ENCODE measurements around the gene CMTM4.

CMTM4 gene

GRCh38 chr16:66696669-66697630, at the start of gene CMTM4:
CMTM4 (minus strand) TSS chr16:66696743; CDS start chr16:66696525, 218 bp downstream.
- H3K9ac ChIP-seq (ENCODE audit: low read depth, low read length) = peak within 1 kb of the TSS; percentile 59
- no peaks in the 10 kb centered on the region for H3K9me3 ChIP-seq (ENCODE audit: insufficient read depth, low read length, severe bottlenecking)
- TF ChIP-seq EZH2 (IDR thresholded peaks at IDR 0.05; ENCODE audit: borderline replicate concordance, low read depth, low read length, severe bottlenecking) = no peak
- TF ChIP-seq CTCF (IDR thresholded peaks at IDR 0.05; ENCODE audit: borderline replicate concordance, extremely low read depth, low read length, poor library complexity, severe bottlenecking) = peak; percentile 35
- peaks cover 22% of the 10 kb centered on the region for H3K4me1 ChIP-seq (ENCODE audit: insufficient read depth, low read length)
- H2AFZ ChIP-seq (ENCODE audit: low read depth, low read length) = peak within 1 kb of the TSS; percentile 71
- peak; percentile 89 for ATAC-seq (ENCODE audit: insufficient read depth, low read depth)
- H3K4me3 ChIP-seq (ENCODE audit: low read depth in 1 of 2, low read length in 2 of 2) = peak within 1 kb of the TSS in 1 of 2 experiments; percentile 59; a peak in 3 of 4 replicates
- H3K36me3 ChIP-seq (ENCODE audit: insufficient read depth, low read length) = no peaks in the 10 kb centered on the region
- peak; percentile 74 for DNase-seq
- peaks cover 4% of the 10 kb centered on the region for H3K27me3 ChIP-seq (ENCODE audit: insufficient read depth, low read length, poor library complexity)
- peak within 1 kb of the TSS; percentile 90 for H3K4me2 ChIP-seq (ENCODE audit: insufficient read depth, low read length)
- no peaks in the 10 kb centered on the region for H3K79me2 ChIP-seq (ENCODE audit: insufficient read depth, low read length)
- H3K27ac ChIP-seq (ENCODE audit: low read length) = no peak within 1 kb of the TSS; the same call in 1 of the 2 replicates
- peaks cover 8% of the 10 kb centered on the region; the same call in 1 of the 2 replicates for H4K20me1 ChIP-seq (ENCODE audit: insufficient read depth, low read length)

DNA sequence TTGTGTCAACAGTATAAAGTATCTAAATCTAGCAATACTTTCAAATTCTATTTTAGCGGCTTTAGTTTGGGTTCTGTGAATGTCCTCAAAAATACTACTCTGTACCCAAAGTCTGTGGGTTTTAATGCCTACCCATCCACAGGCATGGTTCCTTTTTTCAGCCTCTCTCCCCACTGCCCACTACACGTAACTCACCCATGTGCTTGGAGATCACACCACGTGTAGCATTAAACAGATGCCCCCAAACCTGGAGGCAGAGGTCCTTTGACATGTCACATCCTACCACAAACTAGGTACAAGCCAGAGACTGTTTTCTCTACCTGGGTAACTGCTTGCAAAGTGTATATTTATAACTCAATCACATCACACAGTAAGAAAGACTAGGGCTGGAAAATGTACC, 49.5 kb upstream of the CMTM4 start:
- H4K20me1 ChIP-seq (ENCODE audit: insufficient read depth, low read length) = peaks cover 32% of the 10 kb centered on the region
- H3K4me2 ChIP-seq (ENCODE audit: insufficient read depth, low read length) = no peak overlapping the region
- H3K79me2 ChIP-seq (ENCODE audit: insufficient read depth, low read length) = peaks cover 88% of the 10 kb centered on the region
- no peak overlapping the region for H3K9ac ChIP-seq (ENCODE audit: low read depth, low read length)
- no peaks in the 10 kb centered on the region for H3K9me3 ChIP-seq (ENCODE audit: insufficient read depth, low read length, severe bottlenecking)
- H3K27me3 ChIP-seq (ENCODE audit: insufficient read depth, low read length, poor library complexity) = no peaks in the 10 kb centered on the region
- no peak overlapping the region for H3K4me3 ChIP-seq (ENCODE audit: low read depth in 1 of 2, low read length in 2 of 2)
- H2AFZ ChIP-seq (ENCODE audit: low read depth, low read length) = no peak overlapping the region
- no peak overlapping the region for H3K27ac ChIP-seq (ENCODE audit: low read length)
- TF ChIP-seq EZH2 (IDR thresholded peaks at IDR 0.05; ENCODE audit: borderline replicate concordance, low read depth, low read length, severe bottlenecking) = no peak
- TF ChIP-seq CTCF (IDR thresholded peaks at IDR 0.05; ENCODE audit: borderline replicate concordance, extremely low read depth, low read length, poor library complexity, severe bottlenecking) = no peak
- no peak for DNase-seq
- no peak for ATAC-seq (ENCODE audit: insufficient read depth, low read depth)
- H3K36me3 ChIP-seq (ENCODE audit: insufficient read depth, low read length) = peaks cover 85% of the 10 kb centered on the region
- peaks cover 36% of the 10 kb centered on the region for H3K4me1 ChIP-seq (ENCODE audit: insufficient read depth, low read length)

- peaks cover 5% of the 10 kb centered on the region; the same call in 1 of the 2 replicates for H3K4me1 ChIP-seq (ENCODE audit: insufficient read depth, low read length)
- no peaks in the 10 kb centered on the region for H3K9me3 ChIP-seq (ENCODE audit: insufficient read depth, low read length, severe bottlenecking)
- ATAC-seq (ENCODE audit: insufficient read depth, low read depth) (no peak), DNase-seq (no peak)
- H3K4me3 ChIP-seq (ENCODE audit: low read depth in 1 of 2, low read length in 2 of 2) = no peak overlapping the region
- H2AFZ ChIP-seq (ENCODE audit: low read depth, low read length) = no peak overlapping the region
- peaks cover 30% of the 10 kb centered on the region for H4K20me1 ChIP-seq (ENCODE audit: insufficient read depth, low read length)
- peaks cover 81% of the 10 kb centered on the region for H3K79me2 ChIP-seq (ENCODE audit: insufficient read depth, low read length)
- no peak overlapping the region for H3K4me2 ChIP-seq (ENCODE audit: insufficient read depth, low read length)
- TF ChIP-seq CTCF (IDR thresholded peaks at IDR 0.05; ENCODE audit: borderline replicate concordance, extremely low read depth, low read length, poor library complexity, severe bottlenecking) = no peak
- TF ChIP-seq EZH2 (IDR thresholded peaks at IDR 0.05; ENCODE audit: borderline replicate concordance, low read depth, low read length, severe bottlenecking) = no peak
- no peaks in the 10 kb centered on the region for H3K27me3 ChIP-seq (ENCODE audit: insufficient read depth, low read length, poor library complexity)
- H3K9ac ChIP-seq (ENCODE audit: low read depth, low read length) = no peak overlapping the region
- H3K27ac ChIP-seq (ENCODE audit: low read length) = no peak overlapping the region
- H3K36me3 ChIP-seq (ENCODE audit: insufficient read depth, low read length) = peaks cover 93% of the 10 kb centered on the region
These were observed 45.6 kb upstream of the CMTM4 start for GRCh38 chr16:66741950-66742808.

All from DND-41 (cell line).